ENCODE data around the gene FYN.
"Not testable (repeated sequence)": the region's sequence is repeated elsewhere in the genome, so short reads cannot be mapped to it uniquely, and the experiment has no call there.

The FYN gene

GRCh38 chr6:111642463-111643158 is 230.6 kb downstream of the FYN start:
- H3K27ac ChIP-seq: no peak overlapping the region
- no peak for TF ChIP-seq ZFX (IDR thresholded peaks at IDR 0.05)
- TF ChIP-seq CTCF (conservative IDR thresholded peaks at IDR 0.05): peak; percentile 72

- no peak for TF ChIP-seq ZFX (IDR thresholded peaks at IDR 0.05)
- TF ChIP-seq CTCF (conservative IDR thresholded peaks at IDR 0.05): no peak
- no peak overlapping the region for H3K27ac ChIP-seq
These were observed 234.0 kb downstream of the FYN start for GRCh38 chr6:111639266-111639665.

DNA sequence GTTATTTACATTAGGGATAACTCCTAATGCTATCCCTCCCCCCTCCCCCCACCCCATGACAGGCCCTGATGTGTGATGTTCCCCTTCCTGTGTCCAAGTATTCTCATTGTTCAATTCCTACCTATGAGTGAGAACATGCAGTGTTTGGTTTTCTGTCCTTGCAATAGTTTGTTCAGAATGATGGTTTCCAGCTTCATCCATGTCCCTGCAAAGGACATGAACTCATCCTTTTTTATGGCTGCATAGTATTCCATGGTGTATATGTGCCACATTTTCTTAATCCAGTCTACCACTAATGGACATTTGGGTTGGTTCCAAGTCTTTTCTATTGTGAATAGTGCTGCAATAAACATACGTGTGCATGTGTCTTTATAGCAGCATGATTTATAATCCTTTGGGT is 238.3 kb downstream of the FYN start:
- not testable (repeated sequence) for H3K27ac ChIP-seq

GRCh38 chr6:111633822-111634221 is 239.4 kb downstream of the FYN start:
- TF ChIP-seq ZFX (IDR thresholded peaks at IDR 0.05): no peak
- no peak for TF ChIP-seq CTCF (conservative IDR thresholded peaks at IDR 0.05)
- H3K27ac ChIP-seq: no peak overlapping the region

GRCh38 chr6:111632468-111633247 is 240.6 kb downstream of the FYN start:
- no peak overlapping the region for H3K27ac ChIP-seq
- TF ChIP-seq CTCF (conservative IDR thresholded peaks at IDR 0.05): no peak
- no peak for TF ChIP-seq ZFX (IDR thresholded peaks at IDR 0.05)

- TF ChIP-seq CTCF (conservative IDR thresholded peaks at IDR 0.05) (no peak), ZFX (IDR thresholded peaks at IDR 0.05) (no peak)
- no peak overlapping the region for H3K27ac ChIP-seq
These were observed 241.3 kb downstream of the FYN start for GRCh38 chr6:111631903-111632460.

- H3K27ac ChIP-seq: no peak overlapping the region
- TF ChIP-seq ZFX (IDR thresholded peaks at IDR 0.05) (no peak), CTCF (conservative IDR thresholded peaks at IDR 0.05) (no peak)
These were observed 242.2 kb downstream of the FYN start for GRCh38 chr6:111631018-111631417.

Data from C4-2B (cell line).